Psoas muscle (tissue), 8 donors: Measurements from ENCODE around the gene SLC9A2. TPM values are rescaled to one million over a fixed set of nuclear protein-coding genes. Genes with fewer than 3 reads are reported as not detected.

Source experiments
- ATAC-seq, 4 donors: fragments of 200-7000 bp; cut with Tn5 transposase; one replicate each; pipeline ENCODE4 v1.9.1; 2020; ENCODE audit warnings: moderate library complexity in 3 of 4, mild to moderate bottlenecking in 2 of 4
- DNase-seq, 2 donors: peaks; one replicate each; pipeline ENCODE4 v3.0.0-alpha.2; 2020
- H3K27ac ChIP-seq: fragments of 200-600 bp; one replicate; pipeline ENCODE4 v1.8.0; 2022
- H3K27me3 ChIP-seq, 3 donors: fragments of 200-600 bp in 1 of 3; one replicate each; pipeline versions ENCODE4 v1.6.1 to v1.8.0; 2013 to 2022; ENCODE audit warnings: low read length in 2 of 3, mild to moderate bottlenecking in 2 of 3, moderate library complexity in 1 of 3; ENCODE audit not compliant: insufficient read depth in 3 of 3
- H3K36me3 ChIP-seq, 2 donors: fragments of 200-600 bp in 1 of 2; one replicate each; pipeline versions ENCODE4 v1.6.1 to v1.8.0; 2013 to 2022; ENCODE audit warnings: low read depth in 1 of 2, mild to moderate bottlenecking in 1 of 2, moderate library complexity in 1 of 2; ENCODE audit not compliant: insufficient read depth in 1 of 2
- H3K4me1 ChIP-seq: fragments of 200-600 bp; one replicate; pipeline ENCODE4 v1.8.0; 2022
- H3K4me3 ChIP-seq: fragments of 200-600 bp; one replicate; pipeline ENCODE4 v1.8.0; 2022; ENCODE audit warnings: mild to moderate bottlenecking
- H3K9me3 ChIP-seq: fragments of 200-600 bp; one replicate; pipeline ENCODE4 v1.8.0; 2022
- WGBS, 3 donors: extraction: QIAGEN DNeasy Blood & Tissue Kit; methylation state at CpG; one replicate each; pipeline versions ENCODE4 v1.1.6 to v1.1.7; 2013; 5-methylcytosine and 5-hydroxymethylcytosine counted together
- intact Hi-C, 2 donors: fragments of 100-400 bp; cut with DNase I; formaldehyde crosslinking; loops; one replicate each; pipeline versions ENCODE4 v1.11.0 to v1.14.2; 2022
- polyA plus RNA-seq, 3 donors: library from polyadenylated mRNA; stranded (reverse); fragments of 200-250 nt; gene quantifications; one replicate each; pipeline ENCODE4 v1.2.3, GENCODE V29; 2013
- total RNA-seq, 4 donors: library from RNA; stranded (reverse); fragmentation: NEBNext Ultra II Directional in 2 of 4; extraction: Animal tissue kit (Norgen Biotek cat#: 25700) in 2 of 4; gene quantifications; one replicate each; pipeline versions ENCODE4 v1.2.1 to v1.2.4, GENCODE V29; 2021 to 2023
- TF ChIP-seq, protein P1 (sequence below): fragments of 200-600 bp; IDR thresholded peaks from one replicate; pipeline ENCODE4 v1.8.0; 2022; ENCODE audit warnings: antibody characterized with exemption
- donor health status: healthy with polysubstance abuse.
- donor health status: DM: no; HTN: no; CAD: no; lungs with moderate emphysema.
- donor health status: Bipolar disorder and iron deficiency.
- donor health status: healthy.
- donor health status: DM: yes; HTN: yes; CAD: no.
- donor health status: DM: no; HTN: no; CAD: no.
- donor health status: DM: no; HTN: no; CAD: no.
- donor health status: DM: yes; HTN: yes; CAD: no.

Gene SLC9A2
- total and polyA plus RNA-seq, 7 donors = 0.81 to 9.3 (median 6.3) TPM

DNA sequence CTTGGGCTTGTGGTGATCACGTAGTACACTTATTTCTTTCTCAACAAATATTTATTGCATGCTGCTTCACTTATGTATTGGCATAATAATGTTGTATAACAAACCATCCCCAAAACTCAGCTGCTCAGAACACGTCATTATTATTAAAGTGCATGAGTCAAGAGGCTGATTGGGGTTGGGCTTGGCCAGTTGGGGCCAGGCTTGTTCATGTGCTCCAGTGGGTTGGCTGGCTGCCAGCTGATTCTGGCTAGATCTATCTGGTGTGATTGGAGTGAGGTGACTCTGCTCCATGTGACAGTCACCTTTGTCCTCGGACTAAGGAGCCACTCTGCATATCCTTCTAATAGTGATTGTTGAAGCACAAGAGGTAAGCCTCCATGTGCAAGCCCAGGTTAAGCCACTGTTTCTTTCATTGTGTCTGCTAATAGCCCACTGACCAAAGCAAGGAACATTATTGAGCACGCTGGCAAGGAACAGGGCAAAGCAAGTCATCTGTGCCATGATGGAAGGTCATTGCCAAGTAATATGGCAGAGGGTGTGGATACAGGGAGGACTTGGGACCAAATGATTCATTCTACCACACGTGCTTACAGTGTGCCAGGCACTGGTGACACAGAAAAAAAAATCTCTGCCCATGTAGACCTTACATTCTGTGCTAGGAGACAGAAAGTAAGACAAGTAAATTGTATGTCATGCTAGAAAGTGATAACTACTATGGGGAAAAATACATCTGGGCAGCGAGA lies 79.2 kb downstream of the SLC9A2 start:
- Histone ChIP-seq H3K36me3 (peaks cover 0 to 11% of the 10 kb centered on the region in 2 donors), H3K4me1 (no peaks in the 10 kb centered on the region), H3K27ac (no peak overlapping the region), H3K27me3 (no peaks in the 10 kb centered on the region), H3K9me3 (no peaks in the 10 kb centered on the region), H3K4me3 (no peak overlapping the region)
- DNase-seq = peak in 1 of 2 donors; percentile 18
- WGBS, 3 donors = 74 to 85% (median 81%) methylated on average over 6 of the region's 6 CpGs
- TF ChIP-seq, protein P1, sequence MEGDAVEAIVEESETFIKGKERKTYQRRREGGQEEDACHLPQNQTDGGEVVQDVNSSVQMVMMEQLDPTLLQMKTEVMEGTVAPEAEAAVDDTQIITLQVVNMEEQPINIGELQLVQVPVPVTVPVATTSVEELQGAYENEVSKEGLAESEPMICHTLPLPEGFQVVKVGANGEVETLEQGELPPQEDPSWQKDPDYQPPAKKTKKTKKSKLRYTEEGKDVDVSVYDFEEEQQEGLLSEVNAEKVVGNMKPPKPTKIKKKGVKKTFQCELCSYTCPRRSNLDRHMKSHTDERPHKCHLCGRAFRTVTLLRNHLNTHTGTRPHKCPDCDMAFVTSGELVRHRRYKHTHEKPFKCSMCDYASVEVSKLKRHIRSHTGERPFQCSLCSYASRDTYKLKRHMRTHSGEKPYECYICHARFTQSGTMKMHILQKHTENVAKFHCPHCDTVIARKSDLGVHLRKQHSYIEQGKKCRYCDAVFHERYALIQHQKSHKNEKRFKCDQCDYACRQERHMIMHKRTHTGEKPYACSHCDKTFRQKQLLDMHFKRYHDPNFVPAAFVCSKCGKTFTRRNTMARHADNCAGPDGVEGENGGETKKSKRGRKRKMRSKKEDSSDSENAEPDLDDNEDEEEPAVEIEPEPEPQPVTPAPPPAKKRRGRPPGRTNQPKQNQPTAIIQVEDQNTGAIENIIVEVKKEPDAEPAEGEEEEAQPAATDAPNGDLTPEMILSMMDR = no peak
- peak in 3 of 4 donors; percentile 27 to 37 (median 30) for ATAC-seq
- intact Hi-C loops = loop anchor here in 1 of 2 donors (2.0 kb wide), 1 partner anchor 20 kb away; no protein-coding TSS in a partner anchor

DNA sequence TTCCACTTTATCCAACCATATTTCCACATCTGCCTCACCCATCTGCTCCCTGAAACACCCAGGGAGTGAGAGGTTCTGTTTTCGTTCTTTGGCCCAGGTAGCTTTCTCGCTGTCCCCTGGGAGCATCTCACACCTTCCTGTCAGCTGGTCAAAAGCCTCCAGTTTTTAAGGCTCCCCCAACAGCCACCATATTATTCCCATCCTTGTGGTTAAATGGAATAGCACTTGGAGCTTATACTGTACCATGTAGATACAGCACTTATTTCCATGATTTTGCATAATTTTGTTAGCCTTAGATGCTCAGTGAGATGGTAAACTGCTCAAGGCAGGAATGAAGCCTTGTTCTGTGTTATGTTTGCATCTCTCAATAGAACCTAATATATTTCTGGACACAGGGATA lies 84.0 kb downstream of the SLC9A2 start:
- ATAC-seq = no peak
- DNase-seq = no peak
- TF ChIP-seq, protein P1 = no peak
- intact Hi-C loops = loop anchor here (2.0 to 10.0 kb wide), 3 partner anchors 89 to 231 kb away; partner anchors contain the start of genes SLC9A4 (in 2 of the 2) and SLC9A2 (in 1 of the 2)
- H3K4me3 ChIP-seq = no peak overlapping the region
- WGBS, 3 donors = 63 to 81% (median 78%) methylated on average over 2 of the region's 2 CpGs
- no peaks in the 10 kb centered on the region for H3K27me3 ChIP-seq
- no peak overlapping the region for H3K27ac ChIP-seq
- no peaks in the 10 kb centered on the region for H3K4me1 ChIP-seq
- H3K36me3 ChIP-seq = no peaks in the 10 kb centered on the region
- H3K9me3 ChIP-seq = no peaks in the 10 kb centered on the region

DNA sequence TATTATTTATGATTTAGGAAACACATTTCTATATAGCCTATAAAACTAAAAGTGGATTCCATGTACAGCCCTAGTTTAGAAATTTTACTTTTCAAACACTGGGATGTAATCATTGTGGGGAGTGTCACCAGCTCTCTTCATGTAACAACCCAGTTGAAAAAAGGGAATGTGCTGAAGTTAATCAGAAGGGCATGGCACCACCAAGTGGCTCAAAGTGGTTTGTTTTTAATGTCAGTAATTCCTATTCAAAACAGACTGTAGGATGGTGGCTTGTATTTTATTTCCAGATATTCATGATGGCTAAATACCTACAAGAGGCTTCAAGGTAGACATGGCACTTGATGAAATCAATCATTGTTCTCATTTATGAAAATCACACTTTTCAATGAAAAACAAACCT lies 84.4 kb downstream of the SLC9A2 start:
- H3K4me1 ChIP-seq = no peaks in the 10 kb centered on the region
- DNase-seq (no peak), ATAC-seq (peak; percentile 62 to 93 (median 76))
- no peak overlapping the region for H3K27ac ChIP-seq
- TF ChIP-seq, protein P1 = peak; percentile 52
- H3K36me3 ChIP-seq = no peaks in the 10 kb centered on the region
- intact Hi-C loops = loop anchor here (2.0 to 10.0 kb wide), 3 partner anchors 89 to 231 kb away; partner anchors contain the start of genes SLC9A4 (in 2 of the 2) and SLC9A2 (in 1 of the 2)
- no peaks in the 10 kb centered on the region for H3K27me3 ChIP-seq
- H3K4me3 ChIP-seq = no peak overlapping the region
- H3K9me3 ChIP-seq = no peaks in the 10 kb centered on the region

DNA sequence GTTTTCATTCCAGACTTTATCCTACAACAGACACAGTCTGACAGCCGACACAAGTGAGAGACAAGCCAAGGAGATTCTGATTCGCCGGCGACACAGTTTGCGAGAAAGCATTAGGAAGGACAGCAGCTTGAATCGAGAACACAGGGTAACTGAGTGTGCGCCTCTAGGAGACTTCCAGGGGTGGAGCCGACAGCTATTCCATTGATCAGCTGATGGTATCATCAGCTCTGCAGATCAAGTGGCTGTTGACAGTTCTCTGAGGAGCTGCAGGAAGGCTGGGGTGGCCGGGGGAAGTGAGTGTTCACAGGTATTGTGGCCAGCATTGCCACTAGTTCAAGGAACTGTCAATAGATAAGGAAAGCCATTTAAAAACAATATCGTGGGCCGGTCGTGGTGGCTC lies 85.2 kb downstream of the SLC9A2 start:
- H3K4me3 ChIP-seq = no peak overlapping the region
- ATAC-seq (no peak), DNase-seq (no peak)
- H3K4me1 ChIP-seq = no peaks in the 10 kb centered on the region
- 63 to 70% (median 66%) methylated on average over 12 of the region's 12 CpGs for WGBS, 3 donors
- no peaks in the 10 kb centered on the region for H3K9me3 ChIP-seq
- no peak overlapping the region for H3K27ac ChIP-seq
- intact Hi-C loops = loop anchor here (5.0 to 10.0 kb wide), 2 partner anchors 90 to 232 kb away; partner anchors contain the start of genes SLC9A4 (in 2 of the 2) and SLC9A2 (in 1 of the 2)
- no peaks in the 10 kb centered on the region for H3K27me3 ChIP-seq
- TF ChIP-seq, protein P1 = no peak
- H3K36me3 ChIP-seq = no peaks in the 10 kb centered on the region
